Epithelial cell of proximal tubule (primary cell): ENCODE results near the gene DLG1. TPM values are rescaled to one million over a fixed set of nuclear protein-coding genes. Genes with fewer than 3 reads are reported as not detected.
"Not testable (repeated sequence)": the region's sequence is repeated elsewhere in the genome, so short reads cannot be mapped to it uniquely, and the experiment has no call there.

Source experiments
- DNase-seq: peaks from one replicate; pipeline ENCODE4 v3.0.0-alpha.2; 2011; ENCODE audit warnings: low read depth
- H3K4me3 ChIP-seq: 2 replicates; pipeline ENCODE4 v1.5.1; 2011; ENCODE audit warnings: low read depth, mild to moderate bottlenecking, low read length
- total RNA-seq: library from RNA; depleted of rRNA; stranded (reverse); fragments of >200 nt; gene quantifications from 2 replicates; pipeline ENCODE4 v1.2.3, GENCODE V29; 2015
- TF ChIP-seq, protein P1 (sequence below): conservative IDR thresholded peaks from 2 replicates; pipeline ENCODE4 v1.5.1; 2012; ENCODE audit warnings: low read depth, mild to moderate bottlenecking, low read length

Gene DLG1
- total RNA-seq, 1 donor from 2014 or later: 67.6 TPM

DNA sequence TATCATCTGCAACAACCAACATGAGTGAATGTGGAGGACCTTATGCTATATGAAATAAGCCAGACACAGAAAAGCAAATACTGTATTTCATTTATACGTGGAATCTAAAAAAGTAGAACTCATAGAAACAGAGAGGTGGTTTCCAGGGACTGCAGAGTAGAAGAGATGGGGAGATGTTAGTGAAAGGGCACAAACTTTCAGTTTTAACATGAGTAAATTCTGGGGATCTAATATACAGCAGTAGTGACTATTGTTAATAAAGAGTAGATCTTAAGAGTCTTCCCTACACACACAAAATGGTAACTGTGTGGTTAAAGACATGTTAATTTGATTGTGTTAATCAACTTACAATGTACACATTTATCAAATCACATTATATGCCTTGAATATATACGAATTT lies 247.9 kb downstream of the DLG1 start:
- TF ChIP-seq, protein P1, sequence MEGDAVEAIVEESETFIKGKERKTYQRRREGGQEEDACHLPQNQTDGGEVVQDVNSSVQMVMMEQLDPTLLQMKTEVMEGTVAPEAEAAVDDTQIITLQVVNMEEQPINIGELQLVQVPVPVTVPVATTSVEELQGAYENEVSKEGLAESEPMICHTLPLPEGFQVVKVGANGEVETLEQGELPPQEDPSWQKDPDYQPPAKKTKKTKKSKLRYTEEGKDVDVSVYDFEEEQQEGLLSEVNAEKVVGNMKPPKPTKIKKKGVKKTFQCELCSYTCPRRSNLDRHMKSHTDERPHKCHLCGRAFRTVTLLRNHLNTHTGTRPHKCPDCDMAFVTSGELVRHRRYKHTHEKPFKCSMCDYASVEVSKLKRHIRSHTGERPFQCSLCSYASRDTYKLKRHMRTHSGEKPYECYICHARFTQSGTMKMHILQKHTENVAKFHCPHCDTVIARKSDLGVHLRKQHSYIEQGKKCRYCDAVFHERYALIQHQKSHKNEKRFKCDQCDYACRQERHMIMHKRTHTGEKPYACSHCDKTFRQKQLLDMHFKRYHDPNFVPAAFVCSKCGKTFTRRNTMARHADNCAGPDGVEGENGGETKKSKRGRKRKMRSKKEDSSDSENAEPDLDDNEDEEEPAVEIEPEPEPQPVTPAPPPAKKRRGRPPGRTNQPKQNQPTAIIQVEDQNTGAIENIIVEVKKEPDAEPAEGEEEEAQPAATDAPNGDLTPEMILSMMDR: no peak
- H3K4me3 ChIP-seq: no peak overlapping the region
- no peak for DNase-seq

GRCh38 chr3:197042539-197042938 lies 255.9 kb downstream of the DLG1 start:
- H3K4me3 ChIP-seq: no peak overlapping the region
- DNase-seq: no peak
- TF ChIP-seq, protein P1: no peak

DNA sequence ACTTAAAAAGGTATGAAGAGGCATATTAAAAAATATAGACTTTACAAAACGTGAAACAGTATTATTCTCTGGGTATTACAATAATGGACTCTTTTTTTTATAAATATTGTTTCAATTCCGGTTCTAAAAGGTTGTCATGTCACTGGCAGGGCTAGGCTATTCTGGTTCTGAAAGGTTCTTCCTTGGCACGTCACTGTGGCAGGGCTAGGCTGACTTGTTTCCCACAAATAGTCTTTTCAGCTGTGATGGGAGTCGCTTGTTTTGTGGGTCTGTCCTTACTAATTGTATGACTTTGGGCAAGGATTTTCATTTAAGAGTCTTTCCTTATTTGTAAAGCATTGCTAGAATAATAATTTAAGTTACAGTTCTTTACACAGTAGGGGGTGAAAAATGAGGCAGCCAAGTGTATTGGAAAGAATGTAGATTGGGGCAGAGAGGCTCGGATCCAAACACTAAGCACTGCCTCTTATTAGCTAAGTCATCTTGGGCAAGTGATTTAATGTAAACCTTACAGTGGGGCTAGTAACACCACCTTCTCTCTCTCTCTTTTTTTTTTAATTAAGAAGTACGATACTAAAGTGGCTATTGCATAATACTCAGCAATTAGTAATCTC lies 256.4 kb downstream of the DLG1 start:
- no peak overlapping the region for H3K4me3 ChIP-seq
- TF ChIP-seq, protein P1: no peak
- DNase-seq: no peak

- no peak overlapping the region for H3K4me3 ChIP-seq
- no peak for DNase-seq
- TF ChIP-seq, protein P1: no peak
Observed at GRCh38 chr3:197040658-197041057, 257.8 kb downstream of the DLG1 start.

- TF ChIP-seq, protein P1: no peak
- no peak overlapping the region for H3K4me3 ChIP-seq
- no peak for DNase-seq
Observed at GRCh38 chr3:197038679-197039462, 259.5 kb downstream of the DLG1 start.

GRCh38 chr3:197035577-197035976 lies 262.8 kb downstream of the DLG1 start:
- TF ChIP-seq, protein P1: no peak
- no peak for DNase-seq
- H3K4me3 ChIP-seq: no peak overlapping the region

- not testable (repeated sequence) for DNase-seq, H3K4me3 ChIP-seq
Observed at GRCh38 chr3:197034778-197035177, 263.6 kb downstream of the DLG1 start.

- DNase-seq, H3K4me3 ChIP-seq: not testable (repeated sequence)
Observed at GRCh38 chr3:197033764-197034163, 264.6 kb downstream of the DLG1 start.
